ENCODE results near the gene FBL.

- no peak for TF ChIP-seq POLR2AphosphoS5 (IDR thresholded peaks at IDR 0.05; ENCODE audit: low read depth, low read length)
- TF ChIP-seq TAF1 (IDR thresholded peaks at IDR 0.05; ENCODE audit: borderline replicate concordance, insufficient read depth, low read length), result no peak
- TF ChIP-seq REST (IDR thresholded peaks at IDR 0.05; ENCODE audit: insufficient read depth in 1 of 2, low read depth in 2 of 2, low read length in 2 of 2), result no peak
Measured at GRCh38 chr19:39820696-39821095, 25.5 kb downstream of the FBL start.
